ENCODE data around the gene TBC1D32.

The TBC1D32 gene

DNA sequence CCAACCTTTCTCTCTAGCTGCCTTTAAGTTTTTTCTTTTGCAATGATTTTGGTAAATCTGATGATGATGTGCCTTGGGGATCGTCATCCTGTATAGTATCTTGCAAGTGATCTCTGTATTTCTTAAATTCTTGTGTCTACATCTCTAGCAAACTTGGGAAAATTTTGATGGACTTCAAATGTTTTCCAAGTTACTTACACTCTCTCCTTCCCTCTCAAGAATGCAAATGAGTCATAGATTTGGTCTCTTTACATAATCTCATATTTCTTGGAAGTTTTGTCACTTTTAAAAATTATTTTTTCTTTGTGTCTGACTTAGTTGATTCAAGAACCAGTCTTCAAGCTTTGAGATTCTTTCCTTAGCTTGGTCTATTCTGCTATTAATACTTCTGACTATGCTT lies 176.4 kb downstream of the TBC1D32 start:
- H3K9ac ChIP-seq (ENCODE audit: low read length): no peak overlapping the region
- H3K4me1 ChIP-seq (ENCODE audit: control insufficient read depth, insufficient read depth, low read length): no peaks in the 10 kb centered on the region
- no peaks in the 10 kb centered on the region for H3K27me3 ChIP-seq (ENCODE audit: control insufficient read depth, insufficient read depth, low read length)
- no peak overlapping the region for H3K4me3 ChIP-seq (ENCODE audit: low read length)
- H3K27ac ChIP-seq (ENCODE audit: low read depth, low read length): no peak overlapping the region
- peaks cover 2% of the 10 kb centered on the region for H3K36me3 ChIP-seq (ENCODE audit: control insufficient read depth, insufficient read depth, low read length)

GRCh38 chr6:121143476-121143875 lies 190.8 kb downstream of the TBC1D32 start:
- H3K27ac ChIP-seq (ENCODE audit: low read depth, low read length): no peak overlapping the region
- H3K4me3 ChIP-seq (ENCODE audit: low read length): no peak overlapping the region
- H3K27me3 ChIP-seq (ENCODE audit: control insufficient read depth, insufficient read depth, low read length): no peaks in the 10 kb centered on the region
- H3K4me1 ChIP-seq (ENCODE audit: control insufficient read depth, insufficient read depth, low read length): no peaks in the 10 kb centered on the region
- no peak overlapping the region for H3K9ac ChIP-seq (ENCODE audit: low read length)
- H3K36me3 ChIP-seq (ENCODE audit: control insufficient read depth, insufficient read depth, low read length): no peaks in the 10 kb centered on the region

DNA sequence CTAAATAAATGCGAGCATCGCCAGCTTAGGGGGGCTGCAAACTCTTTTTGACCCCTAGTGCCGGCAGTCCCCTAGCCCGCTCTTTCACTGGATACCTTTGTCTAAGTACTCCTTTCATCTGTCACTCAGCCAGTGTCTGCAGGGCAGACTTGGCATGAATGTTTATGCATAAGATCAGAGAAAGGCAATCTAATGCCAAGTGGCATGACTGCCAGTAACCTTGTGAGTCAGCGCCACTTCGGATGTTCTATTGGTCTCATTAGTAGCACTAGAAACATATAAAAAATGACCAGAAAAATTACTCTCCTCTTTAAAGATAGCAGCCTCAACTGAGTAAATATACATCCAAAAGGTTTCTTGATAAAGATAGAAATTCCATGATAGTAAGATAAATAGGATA lies 192.2 kb downstream of the TBC1D32 start:
- H3K27me3 ChIP-seq (ENCODE audit: control insufficient read depth, insufficient read depth, low read length): no peaks in the 10 kb centered on the region
- H3K9ac ChIP-seq (ENCODE audit: low read length): no peak overlapping the region
- H3K4me1 ChIP-seq (ENCODE audit: control insufficient read depth, insufficient read depth, low read length): no peaks in the 10 kb centered on the region
- no peaks in the 10 kb centered on the region for H3K36me3 ChIP-seq (ENCODE audit: control insufficient read depth, insufficient read depth, low read length)
- no peak overlapping the region for H3K27ac ChIP-seq (ENCODE audit: low read depth, low read length)
- no peak overlapping the region for H3K4me3 ChIP-seq (ENCODE audit: low read length)

DNA sequence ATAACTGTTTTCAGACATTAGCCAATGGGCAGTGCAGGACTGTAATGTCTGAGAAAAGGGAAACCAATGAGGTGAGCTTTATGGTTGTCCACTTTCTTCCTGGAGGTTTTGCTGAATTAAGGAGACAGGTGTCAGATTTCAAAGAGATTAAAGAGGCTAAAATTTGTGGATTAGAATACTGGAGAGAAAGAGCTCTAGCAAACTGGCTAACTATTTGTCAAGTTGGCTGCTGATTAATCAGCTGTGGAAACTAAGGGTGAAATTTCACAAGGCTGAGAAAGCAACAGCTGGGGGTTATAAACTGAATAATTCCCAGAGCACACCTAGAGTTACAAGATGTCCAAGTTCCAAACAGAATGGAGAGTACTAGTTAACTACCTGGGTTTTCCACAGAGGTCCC lies 198.9 kb downstream of the TBC1D32 start:
- Histone ChIP-seq H3K9ac (ENCODE audit: low read length) (no peak overlapping the region), H3K4me3 (ENCODE audit: low read length) (no peak overlapping the region), H3K4me1 (ENCODE audit: control insufficient read depth, insufficient read depth, low read length) (no peaks in the 10 kb centered on the region), H3K27me3 (ENCODE audit: control insufficient read depth, insufficient read depth, low read length) (no peaks in the 10 kb centered on the region), H3K27ac (ENCODE audit: low read depth, low read length) (no peak overlapping the region), H3K36me3 (ENCODE audit: control insufficient read depth, insufficient read depth, low read length) (no peaks in the 10 kb centered on the region)

- no peak overlapping the region for H3K4me3 ChIP-seq (ENCODE audit: low read length)
- no peaks in the 10 kb centered on the region for H3K4me1 ChIP-seq (ENCODE audit: control insufficient read depth, insufficient read depth, low read length)
- H3K9ac ChIP-seq (ENCODE audit: low read length): no peak overlapping the region
- H3K27ac ChIP-seq (ENCODE audit: low read depth, low read length): no peak overlapping the region
- H3K27me3 ChIP-seq (ENCODE audit: control insufficient read depth, insufficient read depth, low read length): no peaks in the 10 kb centered on the region
- H3K36me3 ChIP-seq (ENCODE audit: control insufficient read depth, insufficient read depth, low read length): no peaks in the 10 kb centered on the region
These were observed 199.4 kb downstream of the TBC1D32 start for GRCh38 chr6:121134922-121135321.

DNA sequence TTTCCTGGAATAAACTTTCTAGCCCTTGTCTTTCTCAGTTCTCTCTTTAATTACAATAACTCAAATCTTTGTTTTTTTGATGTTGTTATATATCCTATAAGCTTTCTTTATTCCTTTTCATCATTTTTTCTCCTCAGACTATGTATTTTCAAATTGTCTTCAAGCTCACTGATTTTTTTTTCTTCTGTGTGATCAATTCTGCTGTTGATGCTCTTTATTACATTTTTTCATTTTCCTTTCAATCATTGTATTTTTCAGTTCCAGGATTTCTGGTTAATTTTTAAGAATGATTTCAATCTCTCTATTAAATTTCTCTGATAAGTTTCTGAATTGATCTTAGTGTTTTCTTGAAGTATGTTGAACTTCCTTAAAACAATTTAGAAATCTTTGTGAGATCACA lies 209.7 kb downstream of the TBC1D32 start:
- Histone ChIP-seq H3K27me3 (ENCODE audit: control insufficient read depth, insufficient read depth, low read length) (no peaks in the 10 kb centered on the region), H3K9ac (ENCODE audit: low read length) (no peak overlapping the region)

GRCh38 chr6:121112356-121112755 lies 221.9 kb downstream of the TBC1D32 start:
- no peaks in the 10 kb centered on the region for H3K27me3 ChIP-seq (ENCODE audit: control insufficient read depth, insufficient read depth, low read length)

More for the DNA sequence above, 209.7 kb downstream of the TBC1D32 start:
- peaks cover 4% of the 10 kb centered on the region for H3K36me3 ChIP-seq (ENCODE audit: control insufficient read depth, insufficient read depth, low read length)
- no peaks in the 10 kb centered on the region for H3K4me1 ChIP-seq (ENCODE audit: control insufficient read depth, insufficient read depth, low read length)
- no peak overlapping the region for H3K4me3 ChIP-seq (ENCODE audit: low read length)
- no peak overlapping the region for H3K27ac ChIP-seq (ENCODE audit: low read depth, low read length)

GRCh38 chr6:121110733-121111132 lies 223.5 kb downstream of the TBC1D32 start:
- no peaks in the 10 kb centered on the region for H3K27me3 ChIP-seq (ENCODE audit: control insufficient read depth, insufficient read depth, low read length)
- no peaks in the 10 kb centered on the region for H3K36me3 ChIP-seq (ENCODE audit: control insufficient read depth, insufficient read depth, low read length)

More at GRCh38 chr6:121112356-121112755, 221.9 kb downstream of the TBC1D32 start:
- no peak overlapping the region for H3K9ac ChIP-seq (ENCODE audit: low read length)
- no peak overlapping the region for H3K27ac ChIP-seq (ENCODE audit: low read depth, low read length)
- H3K36me3 ChIP-seq (ENCODE audit: control insufficient read depth, insufficient read depth, low read length): no peaks in the 10 kb centered on the region
- H3K4me1 ChIP-seq (ENCODE audit: control insufficient read depth, insufficient read depth, low read length): no peaks in the 10 kb centered on the region
- no peak overlapping the region for H3K4me3 ChIP-seq (ENCODE audit: low read length)

DNA sequence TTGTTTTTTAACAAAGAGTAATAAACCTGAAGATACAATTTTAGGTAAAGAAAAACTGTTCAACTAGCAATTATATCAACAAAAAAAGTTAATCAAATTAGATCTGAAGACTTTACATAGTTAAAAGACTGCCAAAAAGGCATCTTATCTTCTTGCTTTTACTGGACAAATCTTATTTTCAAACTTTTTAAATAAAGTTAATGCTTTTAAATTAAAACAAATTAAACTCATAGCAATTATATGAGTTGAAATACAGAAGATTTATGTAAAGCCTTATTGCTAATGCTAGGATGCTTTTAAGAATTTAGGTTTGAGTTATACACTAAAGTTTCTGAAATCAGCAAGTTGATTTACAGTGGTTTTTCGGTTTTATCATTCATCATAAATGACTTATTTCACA lies 227.3 kb downstream of the TBC1D32 start:
- Histone ChIP-seq H3K9ac (ENCODE audit: low read length) (no peak overlapping the region), H3K27ac (ENCODE audit: low read depth, low read length) (no peak overlapping the region), H3K36me3 (ENCODE audit: control insufficient read depth, insufficient read depth, low read length) (no peaks in the 10 kb centered on the region), H3K4me3 (ENCODE audit: low read length) (no peak overlapping the region), H3K4me1 (ENCODE audit: control insufficient read depth, insufficient read depth, low read length) (no peaks in the 10 kb centered on the region), H3K27me3 (ENCODE audit: control insufficient read depth, insufficient read depth, low read length) (no peaks in the 10 kb centered on the region)

More at GRCh38 chr6:121110733-121111132, 223.5 kb downstream of the TBC1D32 start:
- H3K9ac ChIP-seq (ENCODE audit: low read length): no peak overlapping the region
- no peaks in the 10 kb centered on the region for H3K4me1 ChIP-seq (ENCODE audit: control insufficient read depth, insufficient read depth, low read length)
- no peak overlapping the region for H3K4me3 ChIP-seq (ENCODE audit: low read length)
- H3K27ac ChIP-seq (ENCODE audit: low read depth, low read length): no peak overlapping the region

GRCh38 chr6:121105461-121105860 lies 228.8 kb downstream of the TBC1D32 start:
- H3K4me1 ChIP-seq (ENCODE audit: control insufficient read depth, insufficient read depth, low read length): no peaks in the 10 kb centered on the region
- no peak overlapping the region for H3K4me3 ChIP-seq (ENCODE audit: low read length)
- H3K27ac ChIP-seq (ENCODE audit: low read depth, low read length): no peak overlapping the region
- H3K27me3 ChIP-seq (ENCODE audit: control insufficient read depth, insufficient read depth, low read length): no peaks in the 10 kb centered on the region
- no peak overlapping the region for H3K9ac ChIP-seq (ENCODE audit: low read length)
- H3K36me3 ChIP-seq (ENCODE audit: control insufficient read depth, insufficient read depth, low read length): no peaks in the 10 kb centered on the region

DNA sequence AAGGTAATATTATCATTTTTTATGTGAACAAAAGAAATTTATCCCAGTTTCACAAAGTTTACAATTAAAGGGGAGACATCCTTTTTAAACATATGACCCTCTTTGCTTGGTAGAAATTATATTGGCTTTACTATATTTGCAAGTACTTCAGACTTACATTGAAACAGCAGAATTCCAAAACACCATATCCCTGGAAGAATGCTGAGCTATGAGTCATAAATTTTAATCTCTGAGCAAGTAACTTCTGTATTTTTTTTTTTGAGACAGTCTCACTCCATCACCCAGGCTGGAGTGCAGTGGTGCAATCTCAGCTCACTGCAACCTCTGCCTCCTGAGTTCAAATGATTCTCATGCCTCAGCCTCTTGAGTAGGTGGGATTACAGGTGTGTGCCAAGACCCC lies 240.4 kb downstream of the TBC1D32 start:
- H3K4me1 ChIP-seq (ENCODE audit: control insufficient read depth, insufficient read depth, low read length): no peaks in the 10 kb centered on the region
- H3K36me3 ChIP-seq (ENCODE audit: control insufficient read depth, insufficient read depth, low read length): no peaks in the 10 kb centered on the region
- H3K4me3 ChIP-seq (ENCODE audit: low read length): no peak overlapping the region
- no peak overlapping the region for H3K27ac ChIP-seq (ENCODE audit: low read depth, low read length)
- no peaks in the 10 kb centered on the region for H3K27me3 ChIP-seq (ENCODE audit: control insufficient read depth, insufficient read depth, low read length)
- no peak overlapping the region for H3K9ac ChIP-seq (ENCODE audit: low read length)

GRCh38 chr6:121090492-121090891 lies 243.8 kb downstream of the TBC1D32 start:
- Histone ChIP-seq H3K27me3 (ENCODE audit: control insufficient read depth, insufficient read depth, low read length) (no peaks in the 10 kb centered on the region), H3K4me1 (ENCODE audit: control insufficient read depth, insufficient read depth, low read length) (no peaks in the 10 kb centered on the region), H3K9ac (ENCODE audit: low read length) (no peak overlapping the region), H3K27ac (ENCODE audit: low read depth, low read length) (no peak overlapping the region), H3K36me3 (ENCODE audit: control insufficient read depth, insufficient read depth, low read length) (no peaks in the 10 kb centered on the region), H3K4me3 (ENCODE audit: low read length) (no peak overlapping the region)

DNA sequence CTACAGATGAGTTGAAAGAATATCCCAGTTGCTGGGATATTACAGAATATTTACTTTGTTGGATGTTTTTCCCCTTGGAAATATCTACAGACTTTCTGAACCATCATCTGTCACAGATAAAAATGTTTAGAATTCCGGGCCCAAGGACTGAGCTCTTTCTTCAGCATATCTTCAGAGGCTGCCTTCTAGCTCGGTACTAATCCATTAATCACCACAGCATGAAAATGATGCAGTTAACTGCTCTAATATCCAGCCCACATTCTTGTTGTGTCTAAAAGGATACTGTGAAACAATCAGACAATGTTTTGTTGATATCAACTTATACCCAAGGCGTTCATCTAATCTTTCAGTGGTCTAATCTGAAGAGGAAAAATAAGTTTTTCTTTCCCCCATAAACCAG lies 247.4 kb downstream of the TBC1D32 start:
- no peaks in the 10 kb centered on the region for H3K27me3 ChIP-seq (ENCODE audit: control insufficient read depth, insufficient read depth, low read length)
- H3K27ac ChIP-seq (ENCODE audit: low read depth, low read length): no peak overlapping the region
- no peaks in the 10 kb centered on the region for H3K4me1 ChIP-seq (ENCODE audit: control insufficient read depth, insufficient read depth, low read length)
- H3K9ac ChIP-seq (ENCODE audit: low read length): no peak overlapping the region
- H3K4me3 ChIP-seq (ENCODE audit: low read length): no peak overlapping the region
- H3K36me3 ChIP-seq (ENCODE audit: control insufficient read depth, insufficient read depth, low read length): no peaks in the 10 kb centered on the region

All from rectal smooth muscle tissue (tissue), 1 donor.